Hepatocyte (in vitro differentiated cells): Measurements from ENCODE around the gene PSMG3.

Experiments
- EZH2 ChIP-seq: fragments of 200-600 bp; sonication (generic); IDR thresholded peaks from 2 replicates; pipeline ENCODE4 v1.6.1; 2016; ENCODE audit warnings: antibody characterized with exemption, mild to moderate bottlenecking, borderline replicate concordance
- EZH2phosphoT487 ChIP-seq: fragments of 200-600 bp; sonication (generic); IDR thresholded peaks from one replicate; pipeline ENCODE4 v1.6.1; 2018; ENCODE audit warnings: antibody characterized with exemption, mild to moderate bottlenecking, low read depth, moderate library complexity; ENCODE audit not compliant: unreplicated experiment, severe bottlenecking
- TF ChIP-seq, protein P1 (sequence below): fragments of 200-600 bp; sonication (generic); IDR thresholded peaks from 2 replicates; pipeline ENCODE4 v1.5.1; 2016; ENCODE audit warnings: antibody characterized with exemption, mild to moderate bottlenecking; ENCODE audit not compliant: poor library complexity

DNA sequence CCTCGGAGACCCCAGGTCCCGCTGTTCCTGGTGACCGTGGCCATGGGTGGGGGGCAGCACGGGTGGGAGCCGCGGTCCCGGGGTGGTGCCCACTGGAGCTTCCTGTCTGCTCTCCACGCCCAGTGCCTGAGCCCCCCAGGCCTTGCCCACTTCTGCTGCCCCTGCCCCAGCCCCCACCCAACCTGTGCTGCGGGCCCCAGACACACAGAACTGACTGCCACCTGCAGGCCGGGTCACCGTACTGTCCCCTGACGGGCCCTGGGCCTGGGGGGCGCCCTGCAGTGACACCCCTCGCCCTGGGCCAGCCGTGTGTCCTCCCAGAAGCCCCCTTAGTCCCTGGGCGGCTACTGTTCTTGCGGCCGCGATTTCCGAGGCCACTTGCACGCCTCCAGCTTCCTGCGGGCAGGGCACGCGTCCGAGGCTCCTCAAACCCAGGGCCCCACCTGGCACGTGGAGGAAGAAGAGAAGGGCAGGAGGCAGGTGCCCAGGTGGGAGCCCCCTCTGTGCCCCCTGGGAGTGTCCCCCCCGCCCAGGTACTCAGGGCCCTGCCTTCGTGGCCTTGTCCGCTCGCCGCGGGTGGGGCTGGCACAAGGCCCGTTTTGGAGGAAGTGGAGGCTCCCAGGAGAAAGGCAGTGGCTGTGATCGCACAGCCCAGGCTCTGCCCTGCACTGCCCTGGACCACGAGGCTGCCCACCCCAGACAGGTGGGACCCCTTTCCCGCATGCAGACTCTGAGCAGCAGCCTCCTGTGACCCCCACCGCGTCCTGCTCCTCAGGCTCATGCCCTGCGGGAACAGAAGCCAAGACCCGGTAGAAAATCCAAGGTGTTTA lies 24.2 kb downstream of the PSMG3 start:
- TF ChIP-seq, protein P1, sequence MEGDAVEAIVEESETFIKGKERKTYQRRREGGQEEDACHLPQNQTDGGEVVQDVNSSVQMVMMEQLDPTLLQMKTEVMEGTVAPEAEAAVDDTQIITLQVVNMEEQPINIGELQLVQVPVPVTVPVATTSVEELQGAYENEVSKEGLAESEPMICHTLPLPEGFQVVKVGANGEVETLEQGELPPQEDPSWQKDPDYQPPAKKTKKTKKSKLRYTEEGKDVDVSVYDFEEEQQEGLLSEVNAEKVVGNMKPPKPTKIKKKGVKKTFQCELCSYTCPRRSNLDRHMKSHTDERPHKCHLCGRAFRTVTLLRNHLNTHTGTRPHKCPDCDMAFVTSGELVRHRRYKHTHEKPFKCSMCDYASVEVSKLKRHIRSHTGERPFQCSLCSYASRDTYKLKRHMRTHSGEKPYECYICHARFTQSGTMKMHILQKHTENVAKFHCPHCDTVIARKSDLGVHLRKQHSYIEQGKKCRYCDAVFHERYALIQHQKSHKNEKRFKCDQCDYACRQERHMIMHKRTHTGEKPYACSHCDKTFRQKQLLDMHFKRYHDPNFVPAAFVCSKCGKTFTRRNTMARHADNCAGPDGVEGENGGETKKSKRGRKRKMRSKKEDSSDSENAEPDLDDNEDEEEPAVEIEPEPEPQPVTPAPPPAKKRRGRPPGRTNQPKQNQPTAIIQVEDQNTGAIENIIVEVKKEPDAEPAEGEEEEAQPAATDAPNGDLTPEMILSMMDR: no peak
- TF ChIP-seq EZH2 (no peak), EZH2phosphoT487 (no peak)
